ENCODE data around the gene USH1G. TPM values are rescaled to one million over a fixed set of nuclear protein-coding genes. Genes with fewer than 3 reads are reported as not detected.

Gene USH1G
- total RNA-seq, 1 donor from 2014 or later = 0.18 TPM

GRCh38 chr17:74959826-74960515, 36.9 kb upstream of the USH1G start:
- H3K27ac Mint-ChIP-seq (ENCODE audit: unreplicated experiment) = no peak overlapping the region
- no peaks in the 10 kb centered on the region for H3K9me3 Mint-ChIP-seq (ENCODE audit: unreplicated experiment)
- no peak for TF ChIP-seq CTCF (IDR thresholded peaks at IDR 0.05; ENCODE audit: unreplicated experiment)
- H3K4me3 Mint-ChIP-seq (ENCODE audit: unreplicated experiment) = no peak overlapping the region
- DNase-seq (ENCODE audit: low spot score) = no peak
- H3K4me1 Mint-ChIP-seq (ENCODE audit: unreplicated experiment) = peaks cover under 1% of the 10 kb centered on the region
- H3K27me3 Mint-ChIP-seq (ENCODE audit: unreplicated experiment) = peaks cover 12% of the 10 kb centered on the region
- peaks cover 17% of the 10 kb centered on the region for H3K36me3 Mint-ChIP-seq (ENCODE audit: low read depth, unreplicated experiment)

- H3K27ac Mint-ChIP-seq (ENCODE audit: unreplicated experiment) = no peak overlapping the region
- H3K9me3 Mint-ChIP-seq (ENCODE audit: unreplicated experiment) = no peaks in the 10 kb centered on the region
- H3K4me3 Mint-ChIP-seq (ENCODE audit: unreplicated experiment) = no peak overlapping the region
- H3K36me3 Mint-ChIP-seq (ENCODE audit: low read depth, unreplicated experiment) = peaks cover 25% of the 10 kb centered on the region
- TF ChIP-seq CTCF (IDR thresholded peaks at IDR 0.05; ENCODE audit: unreplicated experiment) = peak; percentile 98
- H3K27me3 Mint-ChIP-seq (ENCODE audit: unreplicated experiment) = peaks cover 14% of the 10 kb centered on the region
- DNase-seq (ENCODE audit: low spot score) = peak; percentile 95
- no peaks in the 10 kb centered on the region for H3K4me1 Mint-ChIP-seq (ENCODE audit: unreplicated experiment)
Observed at GRCh38 chr17:74957935-74958740, 35.1 kb upstream of the USH1G start.

GRCh38 chr17:74956093-74956492, 33.0 kb upstream of the USH1G start:
- Mint-ChIP-seq H3K9me3 (ENCODE audit: unreplicated experiment) (no peaks in the 10 kb centered on the region), H3K36me3 (ENCODE audit: low read depth, unreplicated experiment) (peaks cover 25% of the 10 kb centered on the region), H3K4me3 (ENCODE audit: unreplicated experiment) (no peak overlapping the region), H3K27me3 (ENCODE audit: unreplicated experiment) (peaks cover 14% of the 10 kb centered on the region), H3K27ac (ENCODE audit: unreplicated experiment) (no peak overlapping the region), H3K4me1 (ENCODE audit: unreplicated experiment) (no peaks in the 10 kb centered on the region)
- no peak for DNase-seq (ENCODE audit: low spot score)
- TF ChIP-seq CTCF (IDR thresholded peaks at IDR 0.05; ENCODE audit: unreplicated experiment) = no peak

GRCh38 chr17:74954665-74955421, 31.8 kb upstream of the USH1G start:
- H3K9me3 Mint-ChIP-seq (ENCODE audit: unreplicated experiment) = no peaks in the 10 kb centered on the region
- H3K4me1 Mint-ChIP-seq (ENCODE audit: unreplicated experiment) = no peaks in the 10 kb centered on the region
- H3K27me3 Mint-ChIP-seq (ENCODE audit: unreplicated experiment) = peaks cover 11% of the 10 kb centered on the region
- peak overlapping the region; percentile 42 for H3K4me3 Mint-ChIP-seq (ENCODE audit: unreplicated experiment)
- DNase-seq (ENCODE audit: low spot score) = no peak
- TF ChIP-seq CTCF (IDR thresholded peaks at IDR 0.05; ENCODE audit: unreplicated experiment) = no peak
- H3K27ac Mint-ChIP-seq (ENCODE audit: unreplicated experiment) = no peak overlapping the region
- peaks cover 22% of the 10 kb centered on the region for H3K36me3 Mint-ChIP-seq (ENCODE audit: low read depth, unreplicated experiment)
